KG1 (cell line): Measurements from ENCODE around the gene IQGAP1.

Source experiments
- DNase-seq: peaks from one replicate; lab custom pipeline; 2025; lab: John Stamatoyannopoulos, UW

Gene IQGAP1

GRCh38 chr15:90531147-90531546 is 143.1 kb downstream of the IQGAP1 start:
- no peak for DNase-seq

GRCh38 chr15:90535254-90535653 is 147.2 kb downstream of the IQGAP1 start:
- DNase-seq = no peak

- no peak for DNase-seq
Observed at GRCh38 chr15:90539789-90540188, 151.7 kb downstream of the IQGAP1 start.

- no peak for DNase-seq
Observed at GRCh38 chr15:90540768-90541167, 152.7 kb downstream of the IQGAP1 start.

- DNase-seq = no peak
Observed at GRCh38 chr15:90545095-90545494, 157.1 kb downstream of the IQGAP1 start.

GRCh38 chr15:90547540-90547939 is 159.5 kb downstream of the IQGAP1 start:
- no peak for DNase-seq

- DNase-seq = no peak
Observed at GRCh38 chr15:90550919-90551318, 162.9 kb downstream of the IQGAP1 start.
